Measurements from ENCODE around the gene STX1B. TPM values are rescaled to one million over a fixed set of nuclear protein-coding genes. Genes with fewer than 3 reads are reported as not detected.

The STX1B gene
- total and polyA plus RNA-seq, 2 donors (not counting 3 experiments of a cell fraction or from before 2014, with no cell fraction given): 0.11 to 0.14 TPM

DNA sequence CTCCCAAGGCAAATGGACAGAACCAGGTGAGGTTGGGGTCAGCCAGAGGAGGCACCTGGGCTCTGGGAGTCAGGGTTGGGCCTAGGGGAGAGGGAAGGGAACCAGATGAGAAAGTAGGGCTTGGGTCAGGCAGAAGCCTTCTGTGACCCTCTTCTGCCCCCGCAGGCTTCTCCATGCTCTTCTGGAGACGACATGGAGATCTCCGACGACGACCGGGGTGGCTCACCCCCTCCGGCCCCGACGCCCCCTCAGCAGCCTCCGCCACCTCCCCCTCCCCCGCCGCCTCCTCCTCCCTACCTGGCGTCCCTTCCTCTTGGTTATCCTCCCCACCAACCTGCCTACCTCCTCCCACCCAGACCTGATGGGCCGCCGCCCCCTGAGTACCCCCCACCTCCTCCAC is 45.0 kb downstream of the STX1B start:
- Histone ChIP-seq H3K9me3 (replicated peaks; ENCODE audit: control insufficient read depth, insufficient read depth, low read length) (no peaks in the 10 kb centered on the region), H3K27me3 (ENCODE audit: control insufficient read depth in 2 of 2, insufficient read depth in 2 of 2, low read length in 2 of 2) (no peaks in the 10 kb centered on the region), H3K27ac (ENCODE audit: insufficient read depth, low read depth, low read length) (no peak overlapping the region), H3K9ac (replicated peaks; ENCODE audit: extremely low read depth, insufficient read depth, low read length) (no peak overlapping the region), H2AFZ (ENCODE audit: low read depth, low read length) (no peak overlapping the region), H4K20me1 (replicated peaks; ENCODE audit: control insufficient read depth, extremely low read depth, insufficient read depth, low read length) (no peaks in the 10 kb centered on the region), H3K79me2 (ENCODE audit: control insufficient read depth, insufficient read depth, low read length) (no peaks in the 10 kb centered on the region), H3K36me3 (ENCODE audit: control insufficient read depth in 2 of 2, extremely low read depth in 1 of 2, insufficient read depth in 2 of 2, low read length in 2 of 2) (peaks cover 25 to 57% of the 10 kb centered on the region in 2 experiments), H3K4me1 (ENCODE audit: control insufficient read depth, extremely low read depth, insufficient read depth, low read length) (no peaks in the 10 kb centered on the region), H3K4me3 (replicated peaks in 1 of 3; ENCODE audit: insufficient read depth in 1 of 3, low read depth in 1 of 3, low read length in 3 of 3) (no peak overlapping the region), H3K4me2 (ENCODE audit: insufficient read depth, low read length) (no peak overlapping the region), H3K9me1 (replicated peaks; ENCODE audit: control insufficient read depth, extremely low read depth, insufficient read depth, low read length) (no peaks in the 10 kb centered on the region)
- intact Hi-C loops (cut with micrococcal nuclease) (no loop called here), dilution Hi-C loops (cut with MboI; ENCODE audit: extremely low pct_ligation_motif_present, low sequenced_read_pairs) (no loop called here)
- BruUV-seq (replicated peaks): no TSS peak
- ChIA-PET POLR2A (no interaction called here), CTCF (no interaction called here)
- no peak for TF ChIP-seq GATA2 (IDR thresholded peaks at IDR 0.05; ENCODE audit: insufficient read depth, insufficient read length, low read depth, low read length)
- TF ChIP-seq CTCF (IDR thresholded peaks at IDR 0.05; ENCODE audit: extremely low read depth in 1 of 2, insufficient read depth in 1 of 2, low read depth in 1 of 2, low read length in 2 of 2): no peak
- TF ChIP-seq POLR2AphosphoS5 (IDR thresholded peaks at IDR 0.05; ENCODE audit: insufficient read depth, low read depth, low read length): no peak
- TF ChIP-seq EZH2 (IDR thresholded peaks at IDR 0.05; ENCODE audit: borderline replicate concordance, low read depth, low read length, severe bottlenecking): no peak
- no peak for TF ChIP-seq POLR2A (IDR thresholded peaks at IDR 0.05; ENCODE audit: low read depth, low read length)
- TF ChIP-seq, protein P1, sequence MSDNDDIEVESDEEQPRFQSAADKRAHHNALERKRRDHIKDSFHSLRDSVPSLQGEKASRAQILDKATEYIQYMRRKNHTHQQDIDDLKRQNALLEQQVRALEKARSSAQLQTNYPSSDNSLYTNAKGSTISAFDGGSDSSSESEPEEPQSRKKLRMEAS (IDR thresholded peaks at IDR 0.05; ENCODE audit: insufficient read depth, insufficient read length): no peak
- TF ChIP-seq FOS (IDR thresholded peaks at IDR 0.05; ENCODE audit: borderline replicate concordance, insufficient read depth, low read length): no peak
- no peak for TF ChIP-seq JUN (IDR thresholded peaks at IDR 0.05; ENCODE audit: borderline replicate concordance, insufficient read depth, insufficient read length, low read depth)
- no peak for TF ChIP-seq MYC (IDR thresholded peaks at IDR 0.05; ENCODE audit: low read depth, low read length)
- DNase-seq (ENCODE audit: low read depth, low spot score): no peak
- FAIRE-seq: no peak

All from endothelial cell of umbilical vein (primary cell).